SKM-1 treated with dmso at 0.1 percent for 144 hours (cell line): ENCODE results near the gene THEMIS2.
"Not testable (repeated sequence)": the region's sequence is repeated elsewhere in the genome, so short reads cannot be mapped to it uniquely, and the experiment has no call there.

Experiments used
- DNase-seq: peaks from one replicate; lab custom pipeline; 2025; ENCODE audit not compliant: unreplicated experiment; lab: John Stamatoyannopoulos, UW

Gene THEMIS2

GRCh38 chr1:27872059-27872801 lies at the start of gene THEMIS2:
Gene THEMIS2 (plus strand): TSS chr1:27872544. CDS start chr1:27872572, 28 bp downstream.
- peak; percentile 22 for DNase-seq

GRCh38 chr1:27823784-27824183 lies 48.6 kb upstream of the THEMIS2 start:
- no peak for DNase-seq

- DNase-seq = no peak
Measured at GRCh38 chr1:27824411-27824810, 47.9 kb upstream of the THEMIS2 start.

GRCh38 chr1:27829339-27829960 lies 42.9 kb upstream of the THEMIS2 start:
- DNase-seq = not testable (repeated sequence)

GRCh38 chr1:27830621-27831440 lies 41.5 kb upstream of the THEMIS2 start, which contains the start of gene PPP1R8:
Gene PPP1R8 (plus strand): TSS chr1:27830782. CDS start chr1:27830836, 54 bp downstream.
- DNase-seq = peak; percentile 92

GRCh38 chr1:27831568-27832410 lies 40.6 kb upstream of the THEMIS2 start:
- DNase-seq = no peak

- no peak for DNase-seq
Measured at GRCh38 chr1:27832762-27833161, 39.6 kb upstream of the THEMIS2 start.

- no peak for DNase-seq
Measured at GRCh38 chr1:27833470-27833869, 38.9 kb upstream of the THEMIS2 start.

- DNase-seq = no peak
Measured at GRCh38 chr1:27835046-27835445, 37.3 kb upstream of the THEMIS2 start.

- no peak for DNase-seq
Measured at GRCh38 chr1:27835501-27835900, 36.8 kb upstream of the THEMIS2 start.

- DNase-seq = no peak
Measured at GRCh38 chr1:27849951-27850350, 22.4 kb upstream of the THEMIS2 start.

GRCh38 chr1:27855085-27855484 lies 17.3 kb upstream of the THEMIS2 start:
- DNase-seq = no peak

- DNase-seq = no peak
Measured at GRCh38 chr1:27856561-27857343, 15.6 kb upstream of the THEMIS2 start.

- not testable (repeated sequence) for DNase-seq
Measured at GRCh38 chr1:27857552-27857951, 14.8 kb upstream of the THEMIS2 start.

GRCh38 chr1:27858072-27858948 lies 14.0 kb upstream of the THEMIS2 start:
- peak; percentile 72 for DNase-seq

- DNase-seq = no peak
Measured at GRCh38 chr1:27858949-27859576, 13.3 kb upstream of the THEMIS2 start.

- no peak for DNase-seq
Measured at GRCh38 chr1:27861436-27861835, 10.9 kb upstream of the THEMIS2 start.

- DNase-seq = no peak
Measured at GRCh38 chr1:27862004-27862403, 10.3 kb upstream of the THEMIS2 start.
